ENCODE results near the gene TRPV4.

GRCh38 chr12:109758426-109759420 lies 74.5 kb downstream of the TRPV4 start:
- TF ChIP-seq, protein P1, sequence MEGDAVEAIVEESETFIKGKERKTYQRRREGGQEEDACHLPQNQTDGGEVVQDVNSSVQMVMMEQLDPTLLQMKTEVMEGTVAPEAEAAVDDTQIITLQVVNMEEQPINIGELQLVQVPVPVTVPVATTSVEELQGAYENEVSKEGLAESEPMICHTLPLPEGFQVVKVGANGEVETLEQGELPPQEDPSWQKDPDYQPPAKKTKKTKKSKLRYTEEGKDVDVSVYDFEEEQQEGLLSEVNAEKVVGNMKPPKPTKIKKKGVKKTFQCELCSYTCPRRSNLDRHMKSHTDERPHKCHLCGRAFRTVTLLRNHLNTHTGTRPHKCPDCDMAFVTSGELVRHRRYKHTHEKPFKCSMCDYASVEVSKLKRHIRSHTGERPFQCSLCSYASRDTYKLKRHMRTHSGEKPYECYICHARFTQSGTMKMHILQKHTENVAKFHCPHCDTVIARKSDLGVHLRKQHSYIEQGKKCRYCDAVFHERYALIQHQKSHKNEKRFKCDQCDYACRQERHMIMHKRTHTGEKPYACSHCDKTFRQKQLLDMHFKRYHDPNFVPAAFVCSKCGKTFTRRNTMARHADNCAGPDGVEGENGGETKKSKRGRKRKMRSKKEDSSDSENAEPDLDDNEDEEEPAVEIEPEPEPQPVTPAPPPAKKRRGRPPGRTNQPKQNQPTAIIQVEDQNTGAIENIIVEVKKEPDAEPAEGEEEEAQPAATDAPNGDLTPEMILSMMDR (IDR thresholded peaks at IDR 0.05; ENCODE audit: low read depth, low read length): no peak
- no peak for TF ChIP-seq POLR2A (IDR thresholded peaks at IDR 0.05; ENCODE audit: extremely low read depth, insufficient read length)
- TF ChIP-seq, protein P2, sequence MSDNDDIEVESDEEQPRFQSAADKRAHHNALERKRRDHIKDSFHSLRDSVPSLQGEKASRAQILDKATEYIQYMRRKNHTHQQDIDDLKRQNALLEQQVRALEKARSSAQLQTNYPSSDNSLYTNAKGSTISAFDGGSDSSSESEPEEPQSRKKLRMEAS (IDR thresholded peaks at IDR 0.05; ENCODE audit: low read depth, low read length): no peak
- TF ChIP-seq MYC (IDR thresholded peaks at IDR 0.05; ENCODE audit: low read depth, low read length): no peak

Data from NB4 (cell line).